Adrenal gland (tissue), 12 donors: ENCODE data around the gene CLEC16A. TPM values are rescaled to one million over a fixed set of nuclear protein-coding genes. Genes with fewer than 3 reads are reported as not detected.

Source experiments
- DNase-seq, 7 donors: peaks; one replicate each; pipeline ENCODE4 v3.0.0-alpha.2; 2019 to 2020
- H3K27ac ChIP-seq, 5 donors: fragments of 200-600 bp; sonication (generic) in 4 of 5; 1 replicate in 3 of 5; 2 replicates in 2 of 5; pipeline versions ENCODE4 v1.5.1 to v1.8.0; 2016 to 2020; ENCODE audit warnings: mild to moderate bottlenecking in 1 of 5
- H3K27me3 ChIP-seq: fragments of 200-600 bp; 2 replicates; pipeline ENCODE4 v1.8.0; 2021
- H3K36me3 ChIP-seq, 2 donors: fragments of 200-600 bp; replicated peaks in 1 of 2; 1 replicate in 1 of 2; 2 replicates in 1 of 2; pipeline versions ENCODE4 v1.5.1 to v1.8.0; 2018 to 2022
- H3K4me1 ChIP-seq, 2 donors: fragments of 200-600 bp; replicated peaks in 1 of 2; 1 replicate in 1 of 2; 2 replicates in 1 of 2; pipeline versions ENCODE4 v1.5.1 to v1.8.0; 2018 to 2021
- H3K4me3 ChIP-seq, 4 donors: fragments of 200-600 bp; sonication (generic) in 3 of 4; one replicate each; pipeline ENCODE4 v1.5.1; 2016 to 2018
- H3K9me3 ChIP-seq, 3 donors: fragments of 200-600 bp; sonication (generic) in 1 of 3; replicated peaks in 1 of 3; 1 replicate in 2 of 3; 2 replicates in 1 of 3; pipeline versions ENCODE4 v1.5.1 to v1.8.0; 2016 to 2021
- CTCF ChIP-seq, 6 experiments: fragments of 450-650 bp in 4 of 6; fragments of 200-600 bp in 2 of 6; sonication (generic) in 1 of 6; IDR thresholded peaks; 1 replicate in 5 of 6; 2 replicates in 1 of 6; pipeline versions ENCODE4 v1.5.1 to v1.8.0; 2016 to 2021; ENCODE audit warnings: antibody characterized with exemption in 6 of 6, mild to moderate bottlenecking in 2 of 6, moderate library complexity in 1 of 6
- POLR2A ChIP-seq, 2 donors: fragments of 450-650 bp; IDR thresholded peaks; one replicate each; pipeline ENCODE4 v1.6.1; 2017; ENCODE audit warnings: antibody characterized with exemption in 2 of 2, mild to moderate bottlenecking in 2 of 2, moderate library complexity in 1 of 2
- WGBS, 4 donors: extraction: QIAGEN DNeasy Blood & Tissue Kit in 2 of 4; methylation state at CpG; one replicate each; pipeline versions ENCODE4 v1.1.5 to v1.1.7; 2013 to 2017; 5-methylcytosine and 5-hydroxymethylcytosine counted together
- intact Hi-C, 2 donors: fragments of 100-400 bp; cut with DNase I; formaldehyde crosslinking; loops; one replicate each; pipeline versions ENCODE4 v1.14.1 to v1.15.0; 2022 to 2023
- polyA plus RNA-seq, 3 donors: library from polyadenylated mRNA; stranded (reverse); fragments of 200-250 nt in 2 of 3; fragments of 350-450 nt in 1 of 3; fragmentation: Illumina TruSeq in 1 of 3; extraction: RNeasy Lipid Tissue Mini Kit (QIAGEN cat#74804) in 1 of 3; gene quantifications; one replicate each; pipeline ENCODE4 v1.2.3, GENCODE V29; 2013 to 2014
- total RNA-seq, 9 donors: library from RNA; depleted of rRNA in 4 of 9; stranded (reverse); fragments of >200 nt in 4 of 9; fragments of 120-200 nt in 1 of 9; fragmentation: NEBNext Ultra II Directional in 1 of 9; extraction: Animal tissue kit (Norgen Biotek cat#: 25700) in 1 of 9; gene quantifications; one replicate each; pipeline versions ENCODE4 v1.1.0 to v1.2.4, GENCODE V29; 2013 to 2023
- donor health status: healthy with polysubstance abuse.
- donor health status: Bipolar disorder and iron deficiency.
- donor health status: DM: yes; HTN: yes; CAD: no.
- donor health status: DM: no; HTN: no; CAD: no.
- donor health status: DM: no; HTN: no; CAD: no.
- donor health status: DM: yes; HTN: yes; CAD: no.

The CLEC16A gene
- total and polyA plus RNA-seq, 12 donors = 14.0 to 37.2 (median 27.6) TPM

- intact Hi-C loops = no loop called here
- no peaks in the 10 kb centered on the region for H3K4me1 ChIP-seq
- no peaks in the 10 kb centered on the region for H3K9me3 ChIP-seq
- WGBS, 4 donors = 86 to 97% (median 95%) methylated on average over 3 of the region's 3 CpGs
- no peaks in the 10 kb centered on the region for H3K36me3 ChIP-seq
- no peak for TF ChIP-seq POLR2A (IDR thresholded peaks at IDR 0.05)
- TF ChIP-seq CTCF (IDR thresholded peaks at IDR 0.05) = no peak
- H3K4me3 ChIP-seq = no peak overlapping the region
- no peak for DNase-seq
- no peaks in the 10 kb centered on the region for H3K27me3 ChIP-seq
- no peak overlapping the region for H3K27ac ChIP-seq
Measured at GRCh38 chr16:11207646-11208045, 263.3 kb downstream of the CLEC16A start.

GRCh38 chr16:11208916-11209665, 264.7 kb downstream of the CLEC16A start:
- H3K27me3 ChIP-seq = no peaks in the 10 kb centered on the region
- WGBS, 4 donors = 67 to 76% (median 71%) methylated on average over 9 of the region's 9 CpGs
- no peak for DNase-seq
- H3K4me3 ChIP-seq = no peak overlapping the region
- no peak overlapping the region for H3K27ac ChIP-seq
- H3K9me3 ChIP-seq = no peaks in the 10 kb centered on the region
- TF ChIP-seq POLR2A (IDR thresholded peaks at IDR 0.05) (no peak), CTCF (IDR thresholded peaks at IDR 0.05) (no peak)
- intact Hi-C loops = no loop called here
- H3K36me3 ChIP-seq = no peaks in the 10 kb centered on the region
- no peaks in the 10 kb centered on the region for H3K4me1 ChIP-seq

- Histone ChIP-seq H3K9me3 (no peaks in the 10 kb centered on the region), H3K4me1 (no peaks in the 10 kb centered on the region), H3K27me3 (no peaks in the 10 kb centered on the region), H3K4me3 (no peak overlapping the region), H3K27ac (no peak overlapping the region), H3K36me3 (no peaks in the 10 kb centered on the region)
- TF ChIP-seq CTCF (IDR thresholded peaks at IDR 0.05) (no peak), POLR2A (IDR thresholded peaks at IDR 0.05) (no peak)
- WGBS, 4 donors = 76 to 86% (median 80%) methylated on average over 11 of the region's 11 CpGs
- DNase-seq = no peak
- intact Hi-C loops = no loop called here
Measured at GRCh38 chr16:11210260-11210659, 265.9 kb downstream of the CLEC16A start.

- H3K4me3 ChIP-seq = no peak overlapping the region
- H3K27me3 ChIP-seq = no peaks in the 10 kb centered on the region
- 60 to 75% (median 73%) methylated on average over 15 to 16 of the region's 16 CpGs for WGBS, 4 donors
- H3K4me1 ChIP-seq = no peaks in the 10 kb centered on the region
- TF ChIP-seq POLR2A (IDR thresholded peaks at IDR 0.05) (no peak), CTCF (IDR thresholded peaks at IDR 0.05) (no peak)
- H3K9me3 ChIP-seq = no peaks in the 10 kb centered on the region
- intact Hi-C loops = no loop called here
- no peaks in the 10 kb centered on the region for H3K36me3 ChIP-seq
- no peak for DNase-seq
- H3K27ac ChIP-seq = no peak overlapping the region
Measured at GRCh38 chr16:11211061-11211976, 267.0 kb downstream of the CLEC16A start.
